Adrenal gland (tissue), 5 donors: ENCODE measurements around the gene ZFP37.
"Not testable (repeated sequence)": the region's sequence is repeated elsewhere in the genome, so short reads cannot be mapped to it uniquely, and the experiment has no call there.

Source experiments
- CTCF ChIP-seq, 6 experiments: fragments of 450-650 bp in 4 of 6; fragments of 200-600 bp in 2 of 6; sonication (generic) in 1 of 6; IDR thresholded peaks; 1 replicate in 5 of 6; 2 replicates in 1 of 6; pipeline versions ENCODE4 v1.5.1 to v1.8.0; 2016 to 2021; ENCODE audit warnings: antibody characterized with exemption in 6 of 6, mild to moderate bottlenecking in 2 of 6, moderate library complexity in 1 of 6
- POLR2A ChIP-seq, 2 donors: fragments of 450-650 bp; IDR thresholded peaks; one replicate each; pipeline ENCODE4 v1.6.1; 2017; ENCODE audit warnings: antibody characterized with exemption in 2 of 2, mild to moderate bottlenecking in 2 of 2, moderate library complexity in 1 of 2
- donor health status: DM: no; HTN: no; CAD: no.

GRCh38 chr9:113062932-113063310 is 6.4 kb upstream of the ZFP37 start:
- not testable (repeated sequence) for TF ChIP-seq CTCF, POLR2A (IDR thresholded peaks at IDR 0.05)
